GM21367 (cell line): ENCODE measurements around the gene SLC24A3.
A peak's percentile ranks its signal among the peaks of the same experiment; 100 is the strongest.
"Not testable (repeated sequence)": the region's sequence is repeated elsewhere in the genome, so short reads cannot be mapped to it uniquely, and the experiment has no call there.

Source experiments
- ATAC-seq: cut with Tn5 transposase; IDR thresholded peaks from one replicate; pipeline ENCODE4 v1.9.1; 2021; ENCODE audit not compliant: unreplicated experiment

The SLC24A3 gene

GRCh38 chr20:19616620-19617019 is 404.2 kb downstream of the SLC24A3 start:
- no peak for ATAC-seq

- ATAC-seq = no peak
Measured at GRCh38 chr20:19617256-19617655, 404.8 kb downstream of the SLC24A3 start.

- no peak for ATAC-seq
Measured at GRCh38 chr20:19618711-19619110, 406.3 kb downstream of the SLC24A3 start.

GRCh38 chr20:19619904-19620430 is 407.5 kb downstream of the SLC24A3 start:
- ATAC-seq = no peak

- ATAC-seq = no peak
Measured at GRCh38 chr20:19620446-19620845, 408.0 kb downstream of the SLC24A3 start.

- ATAC-seq = no peak
Measured at GRCh38 chr20:19621072-19621471, 408.6 kb downstream of the SLC24A3 start.

GRCh38 chr20:19624221-19624965 is 412.0 kb downstream of the SLC24A3 start:
- no peak for ATAC-seq

- ATAC-seq = no peak
Measured at GRCh38 chr20:19625426-19625825, 413.0 kb downstream of the SLC24A3 start.

GRCh38 chr20:19626896-19627295 is 414.5 kb downstream of the SLC24A3 start:
- ATAC-seq = no peak

- peak; percentile 62 for ATAC-seq
Measured at GRCh38 chr20:19628570-19629134, 416.2 kb downstream of the SLC24A3 start.

GRCh38 chr20:19631410-19631809 is 419.0 kb downstream of the SLC24A3 start:
- ATAC-seq = no peak

GRCh38 chr20:19633985-19634384 is 421.5 kb downstream of the SLC24A3 start:
- no peak for ATAC-seq

GRCh38 chr20:19639471-19640045 is 427.1 kb downstream of the SLC24A3 start:
- not testable (repeated sequence) for ATAC-seq

GRCh38 chr20:19642860-19643259 is 430.4 kb downstream of the SLC24A3 start:
- ATAC-seq = no peak

- no peak for ATAC-seq
Measured at GRCh38 chr20:19644085-19644484, 431.6 kb downstream of the SLC24A3 start.

- no peak for ATAC-seq
Measured at GRCh38 chr20:19646963-19647362, 434.5 kb downstream of the SLC24A3 start.

GRCh38 chr20:19648024-19648423 is 435.6 kb downstream of the SLC24A3 start:
- no peak for ATAC-seq

GRCh38 chr20:19649041-19649440 is 436.6 kb downstream of the SLC24A3 start:
- no peak for ATAC-seq

- no peak for ATAC-seq
Measured at GRCh38 chr20:19652591-19653026, 440.2 kb downstream of the SLC24A3 start.

GRCh38 chr20:19653327-19653726 is 440.9 kb downstream of the SLC24A3 start:
- ATAC-seq = no peak

- no peak for ATAC-seq
Measured at GRCh38 chr20:19654921-19655320, 442.5 kb downstream of the SLC24A3 start.

GRCh38 chr20:19658137-19658536 is 445.7 kb downstream of the SLC24A3 start:
- ATAC-seq = peak; percentile 66
